IMR-90 (cell line): ENCODE data around the gene ATP5MK.

ENCODE experiments used
- FOS ChIP-seq: fragments of 150-350 bp; IDR thresholded peaks from 2 replicates; pipeline ENCODE4 v1.6.1; 2016; ENCODE audit warnings: low read depth, low read length
- POLR2A ChIP-seq: IDR thresholded peaks from 2 replicates; pipeline ENCODE4 v1.6.1; 2012; ENCODE audit warnings: mild to moderate bottlenecking, low read depth, low read length
- RAD21 ChIP-seq: IDR thresholded peaks from 2 replicates; pipeline ENCODE4 v1.6.1; 2012; ENCODE audit warnings: low read length, improper control_type of control experiment
- RCOR1 ChIP-seq: IDR thresholded peaks from 2 replicates; pipeline ENCODE4 v1.6.1; 2012; ENCODE audit warnings: mild to moderate bottlenecking, low read length, improper control_type of control experiment; ENCODE audit not compliant: insufficient replicate concordance
- RFX5 ChIP-seq: IDR thresholded peaks from 2 replicates; pipeline ENCODE4 v1.8.0; 2012; ENCODE audit warnings: low read depth, mild to moderate bottlenecking, low read length, moderate library complexity
- SMC3 ChIP-seq: fragments of 150-350 bp; IDR thresholded peaks from 2 replicates; pipeline ENCODE4 v1.6.1; 2016; ENCODE audit warnings: low read depth, mild to moderate bottlenecking, antibody characterized with exemption, low read length, moderate library complexity
- TF ChIP-seq, protein P1 (sequence below): conservative IDR thresholded peaks from 2 replicates; pipeline ENCODE4 v1.5.1; 2012; ENCODE audit warnings: mild to moderate bottlenecking, low read depth, low read length, improper control_type of control experiment
- TF ChIP-seq, protein P2 (sequence below): fragments of 150-350 bp; IDR thresholded peaks from 2 replicates; pipeline ENCODE4 v1.6.1; 2016; ENCODE audit warnings: low read depth, mild to moderate bottlenecking, low read length, moderate library complexity, borderline replicate concordance
- TF ChIP-seq, protein P3 (sequence below): fragments of 150-350 bp; IDR thresholded peaks from 2 replicates; pipeline ENCODE4 v1.6.1; 2017; ENCODE audit warnings: mild to moderate bottlenecking, antibody characterized with exemption, low read length, low read depth

DNA sequence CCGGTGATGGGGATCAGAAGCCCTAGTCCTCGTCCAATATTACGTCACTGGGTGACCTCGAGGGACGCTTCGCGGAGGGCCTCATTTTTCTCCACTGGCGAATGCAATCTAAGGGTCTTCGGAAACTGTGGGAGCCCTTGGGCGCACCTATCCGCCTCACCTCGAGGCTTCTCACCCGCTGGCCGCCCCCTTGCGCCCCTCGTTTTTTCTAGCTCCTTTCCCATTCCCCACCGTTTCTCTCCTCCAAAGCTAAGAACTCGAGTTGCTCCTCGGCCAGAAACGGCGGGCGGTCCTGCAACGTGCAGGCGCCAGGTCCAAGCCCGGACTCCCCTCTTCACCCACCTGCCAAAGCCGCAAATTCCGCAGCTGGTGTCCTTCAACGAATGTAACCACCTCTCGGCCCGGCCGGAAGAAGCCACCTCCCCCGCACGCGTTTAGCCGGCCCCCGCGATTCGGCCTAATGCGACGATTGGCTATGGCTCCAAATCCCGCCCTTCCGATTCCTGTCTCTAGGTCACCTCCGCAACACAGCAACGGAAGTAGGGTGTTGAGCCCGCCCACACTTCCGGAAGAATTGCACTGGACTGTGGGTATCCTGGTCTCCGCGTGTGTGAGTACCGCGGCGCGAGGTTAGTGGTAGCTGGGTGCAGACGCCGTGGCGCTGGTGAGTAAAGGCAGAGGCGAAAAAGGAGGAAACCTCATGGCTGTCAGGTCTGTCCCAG is at the start of gene ATP5MK, which contains the start of gene PDCD11:
- TF ChIP-seq RCOR1 (no peak), RFX5 (no peak), SMC3 (no peak), POLR2A (peak; percentile 90), RAD21 (no peak), FOS (no peak)
- TF ChIP-seq, protein P1, sequence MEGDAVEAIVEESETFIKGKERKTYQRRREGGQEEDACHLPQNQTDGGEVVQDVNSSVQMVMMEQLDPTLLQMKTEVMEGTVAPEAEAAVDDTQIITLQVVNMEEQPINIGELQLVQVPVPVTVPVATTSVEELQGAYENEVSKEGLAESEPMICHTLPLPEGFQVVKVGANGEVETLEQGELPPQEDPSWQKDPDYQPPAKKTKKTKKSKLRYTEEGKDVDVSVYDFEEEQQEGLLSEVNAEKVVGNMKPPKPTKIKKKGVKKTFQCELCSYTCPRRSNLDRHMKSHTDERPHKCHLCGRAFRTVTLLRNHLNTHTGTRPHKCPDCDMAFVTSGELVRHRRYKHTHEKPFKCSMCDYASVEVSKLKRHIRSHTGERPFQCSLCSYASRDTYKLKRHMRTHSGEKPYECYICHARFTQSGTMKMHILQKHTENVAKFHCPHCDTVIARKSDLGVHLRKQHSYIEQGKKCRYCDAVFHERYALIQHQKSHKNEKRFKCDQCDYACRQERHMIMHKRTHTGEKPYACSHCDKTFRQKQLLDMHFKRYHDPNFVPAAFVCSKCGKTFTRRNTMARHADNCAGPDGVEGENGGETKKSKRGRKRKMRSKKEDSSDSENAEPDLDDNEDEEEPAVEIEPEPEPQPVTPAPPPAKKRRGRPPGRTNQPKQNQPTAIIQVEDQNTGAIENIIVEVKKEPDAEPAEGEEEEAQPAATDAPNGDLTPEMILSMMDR = peak; percentile 36
- TF ChIP-seq, protein P2, sequence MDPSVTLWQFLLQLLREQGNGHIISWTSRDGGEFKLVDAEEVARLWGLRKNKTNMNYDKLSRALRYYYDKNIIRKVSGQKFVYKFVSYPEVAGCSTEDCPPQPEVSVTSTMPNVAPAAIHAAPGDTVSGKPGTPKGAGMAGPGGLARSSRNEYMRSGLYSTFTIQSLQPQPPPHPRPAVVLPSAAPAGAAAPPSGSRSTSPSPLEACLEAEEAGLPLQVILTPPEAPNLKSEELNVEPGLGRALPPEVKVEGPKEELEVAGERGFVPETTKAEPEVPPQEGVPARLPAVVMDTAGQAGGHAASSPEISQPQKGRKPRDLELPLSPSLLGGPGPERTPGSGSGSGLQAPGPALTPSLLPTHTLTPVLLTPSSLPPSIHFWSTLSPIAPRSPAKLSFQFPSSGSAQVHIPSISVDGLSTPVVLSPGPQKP = 0 out of 2 replicates have a peak, but pooled peaks have one; percentile 4
- TF ChIP-seq, protein P3, sequence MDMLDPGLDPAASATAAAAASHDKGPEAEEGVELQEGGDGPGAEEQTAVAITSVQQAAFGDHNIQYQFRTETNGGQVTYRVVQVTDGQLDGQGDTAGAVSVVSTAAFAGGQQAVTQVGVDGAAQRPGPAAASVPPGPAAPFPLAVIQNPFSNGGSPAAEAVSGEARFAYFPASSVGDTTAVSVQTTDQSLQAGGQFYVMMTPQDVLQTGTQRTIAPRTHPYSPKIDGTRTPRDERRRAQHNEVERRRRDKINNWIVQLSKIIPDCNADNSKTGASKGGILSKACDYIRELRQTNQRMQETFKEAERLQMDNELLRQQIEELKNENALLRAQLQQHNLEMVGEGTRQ = 0 out of 2 replicates have a peak, but pooled peaks have one; percentile 6
